Gastroesophageal sphincter (tissue), 4 donors: ENCODE measurements around the gene SPART. TPM values are rescaled to one million over a fixed set of nuclear protein-coding genes. Genes with fewer than 3 reads are reported as not detected.

Experiments
- ATAC-seq: fragments of 150-250 bp; one replicate; pipeline ENCODE4 v1.9.1; 2016; ENCODE audit warnings: mild to moderate bottlenecking, moderate library complexity
- H3K27ac ChIP-seq, 4 donors: fragments of 200-600 bp; sonication (generic) in 3 of 4; 1 replicate in 3 of 4; 2 replicates in 1 of 4; pipeline ENCODE4 v1.5.1; 2016 to 2019
- H3K27me3 ChIP-seq: fragments of 200-600 bp; sonication (generic); one replicate; pipeline ENCODE4 v1.5.1; 2019
- H3K36me3 ChIP-seq, 2 donors: fragments of 200-600 bp; sonication (generic); one replicate each; pipeline ENCODE4 v1.5.1; 2019; ENCODE audit warnings: control low read depth in 1 of 2
- H3K4me1 ChIP-seq, 3 donors: fragments of 200-600 bp; sonication (generic); 1 replicate in 2 of 3; 2 replicates in 1 of 3; pipeline ENCODE4 v1.5.1; 2016 to 2019; ENCODE audit warnings: control low read depth in 2 of 3
- H3K4me3 ChIP-seq, 2 donors: fragments of 200-600 bp; sonication (generic); one replicate each; pipeline ENCODE4 v1.5.1; 2019; ENCODE audit warnings: mild to moderate bottlenecking in 1 of 2, moderate library complexity in 1 of 2
- H3K9me3 ChIP-seq, 3 donors: fragments of 200-600 bp; sonication (generic); one replicate each; pipeline ENCODE4 v1.5.1; 2017 to 2019; ENCODE audit warnings: control low read depth in 2 of 3
- CTCF ChIP-seq, 4 experiments: fragments of 200-600 bp in 2 of 4; fragments of 450-650 bp in 2 of 4; sonication (generic) in 1 of 4; IDR thresholded peaks; one replicate each; pipeline ENCODE4 v1.5.1; 2017 to 2019; ENCODE audit warnings: antibody characterized with exemption in 4 of 4, mild to moderate bottlenecking in 2 of 4, moderate library complexity in 2 of 4
- EP300 ChIP-seq: sonication (generic); formaldehyde crosslinking; IDR thresholded peaks from one replicate; pipeline ENCODE4 v1.6.1; 2017; ENCODE audit warnings: antibody characterized with exemption, mild to moderate bottlenecking
- POLR2A ChIP-seq, 2 donors: fragments of 450-650 bp; IDR thresholded peaks; one replicate each; pipeline ENCODE4 v1.6.1; 2017; ENCODE audit warnings: antibody characterized with exemption in 2 of 2, mild to moderate bottlenecking in 2 of 2, moderate library complexity in 1 of 2
- POLR2AphosphoS5 ChIP-seq: sonication (generic); formaldehyde crosslinking; IDR thresholded peaks from one replicate; pipeline ENCODE4 v1.6.1; 2017; ENCODE audit warnings: antibody characterized with exemption
- WGBS, 2 donors: methylation state at CpG; one replicate each; pipeline ENCODE4 v1.1.5; 2018; ENCODE audit warnings: low coverage in 1 of 2; 5-methylcytosine and 5-hydroxymethylcytosine counted together
- total RNA-seq, 4 donors: library from RNA; depleted of rRNA; stranded (reverse); fragments of >200 nt; gene quantifications; one replicate each; pipeline ENCODE4 v1.1.0, GENCODE V29; 2016

SPART gene
- total RNA-seq, 4 donors from 2014 or later = 113 to 173 (median 128) TPM

GRCh38 chr13:36275190-36276002, 70.8 kb downstream of the SPART start:
- no peaks in the 10 kb centered on the region for H3K9me3 ChIP-seq
- no peak overlapping the region for H3K4me3 ChIP-seq
- 67 to 70% methylated on average over 3 of the region's 3 CpGs for WGBS, 2 donors
- H3K27ac ChIP-seq = no peak overlapping the region
- TF ChIP-seq CTCF (IDR thresholded peaks at IDR 0.05) (peak; percentile 46 to 73 (median 64)), EP300 (no peak)
- no peaks in the 10 kb centered on the region for H3K4me1 ChIP-seq
- peak; percentile 36 for ATAC-seq
- no peaks in the 10 kb centered on the region for H3K36me3 ChIP-seq
- no peaks in the 10 kb centered on the region for H3K27me3 ChIP-seq

DNA sequence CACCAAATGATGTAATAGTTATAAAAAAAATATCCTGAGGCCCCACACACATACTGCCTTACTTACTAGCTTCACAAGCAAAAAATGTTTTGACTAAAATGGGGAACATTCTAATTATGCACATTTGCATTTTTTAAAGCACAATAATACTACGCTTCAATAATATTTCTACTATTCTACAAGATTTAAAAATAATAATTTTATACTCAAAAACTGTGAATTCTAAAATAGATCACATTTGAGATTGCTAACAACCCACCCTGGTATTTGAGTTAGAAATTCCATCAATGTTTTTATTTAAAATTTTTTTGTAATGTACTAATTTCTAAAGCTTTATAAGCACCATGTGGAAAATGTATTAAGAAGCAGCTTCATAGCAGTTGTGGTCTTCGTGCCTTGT, 72.8 kb downstream of the SPART start:
- Histone ChIP-seq H3K27me3 (no peaks in the 10 kb centered on the region), H3K27ac (no peak overlapping the region), H3K4me3 (no peak overlapping the region), H3K36me3 (no peaks in the 10 kb centered on the region), H3K4me1 (no peaks in the 10 kb centered on the region), H3K9me3 (no peaks in the 10 kb centered on the region)
- 91 to 96% methylated on average over 2 of the region's 2 CpGs for WGBS, 2 donors
- TF ChIP-seq POLR2AphosphoS5 (no peak), POLR2A (IDR thresholded peaks at IDR 0.05) (no peak), CTCF (IDR thresholded peaks at IDR 0.05) (no peak), EP300 (no peak)
- no peak for ATAC-seq

DNA sequence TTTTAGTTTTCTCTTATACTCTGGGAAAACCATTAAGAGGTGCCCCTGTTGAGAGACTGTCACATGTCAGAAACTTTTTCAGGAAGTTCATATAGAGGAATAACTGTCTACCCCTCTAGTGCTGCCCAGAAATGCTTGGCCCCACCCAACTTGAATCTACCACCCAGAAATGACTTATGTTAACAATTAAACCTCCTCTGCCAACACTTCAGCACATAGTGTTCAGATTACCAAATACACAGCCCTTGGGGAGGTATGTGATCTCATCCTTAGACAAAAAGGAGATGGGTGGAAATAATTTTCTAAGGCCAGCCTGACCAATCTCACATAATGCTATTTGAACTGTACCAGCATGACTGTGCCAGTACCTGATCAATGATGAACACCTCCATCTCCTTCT, 84.2 kb downstream of the SPART start:
- no peaks in the 10 kb centered on the region for H3K27me3 ChIP-seq
- no peak overlapping the region for H3K4me3 ChIP-seq
- no peak for TF ChIP-seq POLR2A (IDR thresholded peaks at IDR 0.05)
- no peak for TF ChIP-seq EP300
- TF ChIP-seq CTCF (IDR thresholded peaks at IDR 0.05) = no peak
- no peak for TF ChIP-seq POLR2AphosphoS5
- no peaks in the 10 kb centered on the region for H3K4me1 ChIP-seq
- ATAC-seq = peak; percentile 70
- H3K27ac ChIP-seq = no peak overlapping the region
- no peaks in the 10 kb centered on the region for H3K36me3 ChIP-seq
- H3K9me3 ChIP-seq = no peaks in the 10 kb centered on the region

DNA sequence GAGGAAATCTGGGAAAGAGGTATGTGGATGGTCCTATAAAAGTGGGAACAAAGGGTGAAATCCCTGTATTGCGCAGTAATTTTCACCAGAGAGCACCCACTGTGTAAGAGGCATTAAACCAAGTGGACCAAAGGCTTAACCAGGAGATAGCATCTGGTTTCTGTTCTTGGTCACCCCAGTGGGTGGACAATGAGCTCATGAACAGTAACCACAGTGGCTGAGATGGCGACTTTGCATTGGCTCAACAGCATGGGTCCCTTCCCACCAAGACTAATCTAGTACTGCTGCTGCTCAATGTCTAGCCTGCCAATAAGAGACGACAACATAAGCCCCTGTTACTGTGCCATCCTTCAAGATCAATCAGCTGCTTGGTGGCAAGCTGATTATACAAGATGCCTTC, 85.2 kb downstream of the SPART start:
- Histone ChIP-seq H3K4me1 (no peaks in the 10 kb centered on the region), H3K27ac (no peak overlapping the region), H3K27me3 (no peaks in the 10 kb centered on the region), H3K36me3 (no peaks in the 10 kb centered on the region), H3K4me3 (no peak overlapping the region), H3K9me3 (no peaks in the 10 kb centered on the region)
- TF ChIP-seq CTCF (IDR thresholded peaks at IDR 0.05) (no peak), EP300 (no peak), POLR2A (IDR thresholded peaks at IDR 0.05) (no peak), POLR2AphosphoS5 (no peak)
- no peak for ATAC-seq
- 76 to 83% methylated on average over 3 of the region's 3 CpGs for WGBS, 2 donors

DNA sequence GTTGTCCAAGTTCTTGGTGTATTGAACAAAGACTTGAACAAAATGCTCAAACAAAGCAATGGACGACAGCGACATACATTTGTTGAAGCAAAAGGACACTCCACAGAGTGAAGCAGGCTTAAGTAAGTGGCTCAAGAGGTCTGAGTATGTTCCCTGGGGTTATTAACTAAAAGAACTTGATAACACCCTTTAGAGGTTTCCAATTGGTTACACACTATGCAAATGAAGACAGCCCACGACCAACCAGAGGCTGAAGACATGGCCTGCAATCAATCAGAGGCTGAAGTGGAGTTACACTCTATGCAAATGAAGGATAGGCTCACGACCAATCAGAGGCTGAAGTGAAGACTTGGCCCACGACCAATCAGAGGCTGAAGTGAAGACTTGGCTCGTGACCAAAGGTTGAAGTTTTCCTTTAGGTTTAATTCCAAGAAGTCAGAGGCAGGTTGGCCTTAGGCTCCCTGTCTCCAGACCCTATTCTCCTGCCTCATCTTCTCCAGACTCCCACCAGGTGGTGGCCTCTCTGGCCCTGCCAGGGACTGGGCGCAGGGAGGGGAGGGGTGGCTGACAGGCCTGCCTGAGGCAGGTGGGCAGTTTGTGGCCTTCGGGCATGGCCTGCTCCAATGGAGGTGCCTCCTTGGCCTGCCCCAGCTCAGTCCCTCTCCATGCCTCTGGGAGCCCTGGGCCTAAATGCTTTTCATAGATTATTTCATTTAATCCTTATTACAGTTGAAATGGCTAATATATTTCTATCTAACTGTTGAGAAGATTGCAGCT, 86.6 kb downstream of the SPART start:
- no peak for TF ChIP-seq POLR2AphosphoS5
- no peak for TF ChIP-seq POLR2A (IDR thresholded peaks at IDR 0.05)
- TF ChIP-seq EP300 = no peak
- no peak for TF ChIP-seq CTCF (IDR thresholded peaks at IDR 0.05)
- H3K9me3 ChIP-seq = no peaks in the 10 kb centered on the region
- no peak overlapping the region for H3K4me3 ChIP-seq
- 87 to 90% methylated on average over 4 to 8 of the region's 8 CpGs for WGBS, 2 donors
- H3K36me3 ChIP-seq = no peaks in the 10 kb centered on the region
- no peak overlapping the region for H3K27ac ChIP-seq
- H3K27me3 ChIP-seq = no peaks in the 10 kb centered on the region
- H3K4me1 ChIP-seq = no peaks in the 10 kb centered on the region
- ATAC-seq = no peak
